ENCODE measurements around the gene SCCPDH.

GRCh38 chr1:246776923-246777322 is 52.7 kb downstream of the SCCPDH start:
- TF ChIP-seq, protein P1, sequence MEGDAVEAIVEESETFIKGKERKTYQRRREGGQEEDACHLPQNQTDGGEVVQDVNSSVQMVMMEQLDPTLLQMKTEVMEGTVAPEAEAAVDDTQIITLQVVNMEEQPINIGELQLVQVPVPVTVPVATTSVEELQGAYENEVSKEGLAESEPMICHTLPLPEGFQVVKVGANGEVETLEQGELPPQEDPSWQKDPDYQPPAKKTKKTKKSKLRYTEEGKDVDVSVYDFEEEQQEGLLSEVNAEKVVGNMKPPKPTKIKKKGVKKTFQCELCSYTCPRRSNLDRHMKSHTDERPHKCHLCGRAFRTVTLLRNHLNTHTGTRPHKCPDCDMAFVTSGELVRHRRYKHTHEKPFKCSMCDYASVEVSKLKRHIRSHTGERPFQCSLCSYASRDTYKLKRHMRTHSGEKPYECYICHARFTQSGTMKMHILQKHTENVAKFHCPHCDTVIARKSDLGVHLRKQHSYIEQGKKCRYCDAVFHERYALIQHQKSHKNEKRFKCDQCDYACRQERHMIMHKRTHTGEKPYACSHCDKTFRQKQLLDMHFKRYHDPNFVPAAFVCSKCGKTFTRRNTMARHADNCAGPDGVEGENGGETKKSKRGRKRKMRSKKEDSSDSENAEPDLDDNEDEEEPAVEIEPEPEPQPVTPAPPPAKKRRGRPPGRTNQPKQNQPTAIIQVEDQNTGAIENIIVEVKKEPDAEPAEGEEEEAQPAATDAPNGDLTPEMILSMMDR (IDR thresholded peaks at IDR 0.05): no peak
- TF ChIP-seq POLR2A (IDR thresholded peaks at IDR 0.05) (no peak), POLR2AphosphoS5 (IDR thresholded peaks at IDR 0.05) (no peak)
